Calu3 (cell line): Measurements from ENCODE around the gene ATXN7L1. TPM values are rescaled to one million over a fixed set of nuclear protein-coding genes. Genes with fewer than 3 reads are reported as not detected.

Experiments
- Bru-seq: library from RNA; stranded (reverse); fragments of 400-500 nt; gene quantifications from one replicate; lab custom pipeline; 2021; lab: Mats Ljungman, UMichigan
- BruChase-seq, 2 experiments: library from RNA; stranded (reverse); fragments of 400-500 nt; gene quantifications; one replicate each; lab custom pipeline; 2021; lab: Mats Ljungman, UMichigan
- BruUV-seq: library from RNA; stranded (reverse); fragments of 400-500 nt; replicated peaks from 2 replicates; lab custom pipeline; 2021; lab: Mats Ljungman, UMichigan
- CTCF ChIA-PET: fragments of 300-600 bp; sonication (Branson Sonifier 250); formaldehyde crosslinking; loops from one replicate; lab custom pipeline; 2022; ENCODE audit warnings: antibody characterized with exemption; lab: Charles Lee
- DNase-seq: peaks from one replicate; pipeline ENCODE4 v3.0.0; 2022
- H3K27ac Mint-ChIP-seq: one replicate; pipeline ENCODE4 v1.8.0; 2022; ENCODE audit warnings: mixed read lengths; ENCODE audit not compliant: unreplicated experiment
- H3K27me3 Mint-ChIP-seq: one replicate; pipeline ENCODE4 v1.8.0; 2022; ENCODE audit warnings: mixed read lengths; ENCODE audit not compliant: unreplicated experiment
- H3K36me3 Mint-ChIP-seq: one replicate; pipeline ENCODE4 v1.8.0; 2022; ENCODE audit warnings: mild to moderate bottlenecking, moderate library complexity, mixed read lengths; ENCODE audit not compliant: insufficient read depth, unreplicated experiment
- H3K4me1 Mint-ChIP-seq: one replicate; pipeline ENCODE4 v1.8.0; 2022; ENCODE audit warnings: mild to moderate bottlenecking, low read depth, mixed read lengths; ENCODE audit not compliant: unreplicated experiment
- H3K4me3 Mint-ChIP-seq: one replicate; pipeline ENCODE4 v1.8.0; 2022; ENCODE audit warnings: mild to moderate bottlenecking, low read depth, moderate library complexity, mixed read lengths; ENCODE audit not compliant: unreplicated experiment
- H3K9me3 Mint-ChIP-seq: one replicate; pipeline ENCODE4 v1.8.0; 2022; ENCODE audit warnings: low read depth, mixed read lengths; ENCODE audit not compliant: unreplicated experiment
- intact Hi-C: fragments of 100-400 bp; cut with micrococcal nuclease; formaldehyde crosslinking; loops from one replicate; pipeline ENCODE4 v1.10.0; 2022; ENCODE audit not compliant: unreplicated experiment
- long read RNA-seq: library from polyadenylated mRNA; stranded (forward); transcript quantifications from one replicate; pipeline ENCODE4 v2.0.0, GENCODE V29; 2022
- total RNA-seq: library from RNA; stranded (reverse); gene quantifications from 2 replicates; pipeline ENCODE4 v1.2.3, GENCODE V29; 2022
- TF ChIP-seq, protein P1 (sequence below): fragments of 200-600 bp; IDR thresholded peaks from one replicate; pipeline ENCODE4 v1.8.0; 2022; ENCODE audit warnings: antibody characterized with exemption; ENCODE audit not compliant: unreplicated experiment

Gene ATXN7L1, protein sequence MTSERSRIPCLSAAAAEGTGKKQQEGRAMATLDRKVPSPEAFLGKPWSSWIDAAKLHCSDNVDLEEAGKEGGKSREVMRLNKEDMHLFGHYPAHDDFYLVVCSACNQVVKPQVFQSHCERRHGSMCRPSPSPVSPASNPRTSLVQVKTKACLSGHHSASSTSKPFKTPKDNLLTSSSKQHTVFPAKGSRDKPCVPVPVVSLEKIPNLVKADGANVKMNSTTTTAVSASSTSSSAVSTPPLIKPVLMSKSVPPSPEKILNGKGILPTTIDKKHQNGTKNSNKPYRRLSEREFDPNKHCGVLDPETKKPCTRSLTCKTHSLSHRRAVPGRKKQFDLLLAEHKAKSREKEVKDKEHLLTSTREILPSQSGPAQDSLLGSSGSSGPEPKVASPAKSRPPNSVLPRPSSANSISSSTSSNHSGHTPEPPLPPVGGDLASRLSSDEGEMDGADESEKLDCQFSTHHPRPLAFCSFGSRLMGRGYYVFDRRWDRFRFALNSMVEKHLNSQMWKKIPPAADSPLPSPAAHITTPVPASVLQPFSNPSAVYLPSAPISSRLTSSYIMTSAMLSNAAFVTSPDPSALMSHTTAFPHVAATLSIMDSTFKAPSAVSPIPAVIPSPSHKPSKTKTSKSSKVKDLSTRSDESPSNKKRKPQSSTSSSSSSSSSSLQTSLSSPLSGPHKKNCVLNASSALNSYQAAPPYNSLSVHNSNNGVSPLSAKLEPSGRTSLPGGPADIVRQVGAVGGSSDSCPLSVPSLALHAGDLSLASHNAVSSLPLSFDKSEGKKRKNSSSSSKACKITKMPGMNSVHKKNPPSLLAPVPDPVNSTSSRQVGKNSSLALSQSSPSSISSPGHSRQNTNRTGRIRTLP
- 11.7 and 12.0 TPM in 2 replicates for total RNA-seq
- percentile 65 among the genes with signal in this experiment for Bru-seq, nascent RNA
- percentile 55 among the genes with signal in this experiment for BruChase-seq, experiment 1, labeled RNA remaining after a 6-hour chase
- BruChase-seq, experiment 2, labeled RNA remaining after a 2-hour chase = percentile 56 among the genes with signal in this experiment
- long read RNA-seq, partial matches to known transcripts = 0 of 9 reads
- long read RNA-seq, other reads (novel, unspliced or antisense) = 3 of 9 reads

DNA sequence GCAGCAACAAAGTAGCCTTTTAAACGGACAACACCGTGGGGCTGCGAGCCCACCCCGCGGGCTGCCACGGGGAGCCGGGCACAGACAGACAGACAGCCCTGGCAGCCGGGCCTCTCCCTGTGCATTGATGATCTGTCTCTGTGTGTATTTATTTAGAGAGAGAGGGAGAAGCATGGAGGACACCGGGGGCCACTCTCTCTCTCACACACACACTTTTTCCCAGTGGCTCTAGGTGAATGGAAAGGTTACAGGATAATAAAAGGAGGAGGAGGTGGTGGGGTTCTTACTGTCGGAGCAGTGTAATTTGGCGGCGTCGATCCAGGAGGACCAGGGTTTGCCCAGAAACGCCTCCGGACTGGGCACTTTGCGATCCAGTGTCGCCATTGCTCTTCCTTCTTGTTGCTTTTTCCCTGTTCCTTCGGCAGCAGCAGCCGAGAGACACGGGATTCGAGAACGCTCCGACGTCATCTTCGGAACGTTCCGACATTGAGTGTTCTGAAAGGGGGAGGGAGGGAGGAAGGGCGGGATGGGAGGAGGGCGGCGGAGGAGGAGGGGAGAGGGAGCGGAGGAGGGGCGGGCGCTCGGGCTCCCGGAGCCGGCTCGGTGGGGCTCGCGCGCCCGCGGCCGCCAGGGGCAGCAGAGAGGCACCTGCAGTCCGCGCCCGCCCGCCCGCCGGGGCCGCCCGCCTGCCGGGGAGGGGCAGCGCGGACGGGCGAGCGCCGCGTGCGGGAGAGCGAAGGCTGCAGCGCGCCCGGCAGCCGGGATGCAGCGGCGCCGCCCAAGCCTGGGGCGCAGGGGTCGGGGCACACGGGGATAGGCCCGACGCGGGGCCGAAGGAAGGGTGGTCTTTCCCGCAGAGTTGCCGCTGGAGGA, at the start of gene ATXN7L1:
ATXN7L1 (minus strand) TSS at position 509 of the 873 bp plus-strand sequence; CDS start at position 468, 41 bp downstream.
- Mint-ChIP-seq H3K4me3 (peak within 1 kb of the TSS; percentile 99), H3K9me3 (no peaks in the 10 kb centered on the region), H3K4me1 (peaks cover 16% of the 10 kb centered on the region), H3K27me3 (no peaks in the 10 kb centered on the region), H3K36me3 (peaks cover 28% of the 10 kb centered on the region), H3K27ac (peak within 1 kb of the TSS; percentile 99)
- BruUV-seq = no TSS peak
- intact Hi-C loops = loop anchor here (10.0 kb wide), 1 partner anchor 222 kb away; no protein-coding TSS in a partner anchor
- TF ChIP-seq, protein P1, sequence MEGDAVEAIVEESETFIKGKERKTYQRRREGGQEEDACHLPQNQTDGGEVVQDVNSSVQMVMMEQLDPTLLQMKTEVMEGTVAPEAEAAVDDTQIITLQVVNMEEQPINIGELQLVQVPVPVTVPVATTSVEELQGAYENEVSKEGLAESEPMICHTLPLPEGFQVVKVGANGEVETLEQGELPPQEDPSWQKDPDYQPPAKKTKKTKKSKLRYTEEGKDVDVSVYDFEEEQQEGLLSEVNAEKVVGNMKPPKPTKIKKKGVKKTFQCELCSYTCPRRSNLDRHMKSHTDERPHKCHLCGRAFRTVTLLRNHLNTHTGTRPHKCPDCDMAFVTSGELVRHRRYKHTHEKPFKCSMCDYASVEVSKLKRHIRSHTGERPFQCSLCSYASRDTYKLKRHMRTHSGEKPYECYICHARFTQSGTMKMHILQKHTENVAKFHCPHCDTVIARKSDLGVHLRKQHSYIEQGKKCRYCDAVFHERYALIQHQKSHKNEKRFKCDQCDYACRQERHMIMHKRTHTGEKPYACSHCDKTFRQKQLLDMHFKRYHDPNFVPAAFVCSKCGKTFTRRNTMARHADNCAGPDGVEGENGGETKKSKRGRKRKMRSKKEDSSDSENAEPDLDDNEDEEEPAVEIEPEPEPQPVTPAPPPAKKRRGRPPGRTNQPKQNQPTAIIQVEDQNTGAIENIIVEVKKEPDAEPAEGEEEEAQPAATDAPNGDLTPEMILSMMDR = peak; percentile 64
- peak; percentile 96 for DNase-seq
- CTCF ChIA-PET = interaction anchor here (1.2 to 1.3 kb wide), 2 partner anchors 12 to 58 kb away, joined by 4 read pairs; no protein-coding TSS in a partner anchor

DNA sequence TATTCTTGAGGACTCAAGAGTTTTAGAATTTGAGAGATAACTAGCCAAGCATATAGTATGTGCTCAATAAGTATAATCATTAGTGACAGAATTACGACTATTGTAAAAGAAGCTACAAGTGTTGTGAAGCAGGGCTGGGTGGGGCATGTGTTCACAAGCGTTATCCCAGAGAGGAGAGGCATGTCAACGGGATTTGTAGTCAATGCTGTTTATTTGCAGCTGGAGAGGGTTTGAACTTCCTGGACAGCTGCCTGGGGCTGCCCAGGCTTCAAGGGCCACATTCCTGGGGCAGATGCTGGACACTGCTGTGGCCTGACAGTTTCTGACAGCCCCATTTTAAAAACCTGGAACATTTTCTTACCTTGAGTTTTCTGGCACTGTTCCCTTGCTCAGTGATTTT, 49.7 kb upstream of the ATXN7L1 start:
- no TSS peak for BruUV-seq
- CTCF ChIA-PET = no interaction called here
- no peaks in the 10 kb centered on the region for H3K36me3 Mint-ChIP-seq
- no peak overlapping the region for H3K27ac Mint-ChIP-seq
- no peaks in the 10 kb centered on the region for H3K4me1 Mint-ChIP-seq
- TF ChIP-seq, protein P1 = no peak
- H3K27me3 Mint-ChIP-seq = no peaks in the 10 kb centered on the region
- no peaks in the 10 kb centered on the region for H3K9me3 Mint-ChIP-seq
- intact Hi-C loops = no loop called here
- no peak overlapping the region for H3K4me3 Mint-ChIP-seq
- no peak for DNase-seq

DNA sequence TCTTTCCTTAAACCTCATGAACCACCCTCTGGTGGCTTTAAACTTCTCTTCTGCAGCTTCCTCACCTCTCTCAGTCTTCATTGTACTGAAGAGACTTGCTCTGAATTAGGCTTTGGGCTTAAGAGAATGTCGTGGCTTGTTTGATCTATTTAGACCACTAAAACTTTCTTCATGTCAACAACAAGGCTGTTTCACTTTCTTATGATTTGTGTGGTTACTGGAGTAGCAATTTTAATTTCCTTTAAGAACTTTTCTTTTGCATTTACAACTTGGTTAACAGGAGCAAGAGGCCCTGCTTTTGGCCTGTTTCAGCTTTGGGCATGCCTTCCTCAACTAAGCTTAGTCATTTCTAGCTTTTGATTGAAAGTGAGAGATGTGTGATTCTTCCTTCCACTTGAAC, 48.5 kb upstream of the ATXN7L1 start:
- CTCF ChIA-PET = no interaction called here
- H3K27ac Mint-ChIP-seq = no peak overlapping the region
- no peak for DNase-seq
- H3K4me1 Mint-ChIP-seq = no peaks in the 10 kb centered on the region
- no peaks in the 10 kb centered on the region for H3K27me3 Mint-ChIP-seq
- H3K36me3 Mint-ChIP-seq = no peaks in the 10 kb centered on the region
- TF ChIP-seq, protein P1 = no peak
- intact Hi-C loops = no loop called here
- no peak overlapping the region for H3K4me3 Mint-ChIP-seq
- BruUV-seq = no TSS peak
- H3K9me3 Mint-ChIP-seq = no peaks in the 10 kb centered on the region
